GM23248 (cell line): Measurements from ENCODE around the gene ATP4A.

Experiments used
- EZH2 ChIP-seq: fragments of 200-600 bp; sonication (generic); IDR thresholded peaks from 2 replicates; pipeline ENCODE4 v1.6.1; 2018; ENCODE audit warnings: antibody characterized with exemption, mild to moderate bottlenecking; ENCODE audit not compliant: insufficient read depth, poor library complexity, severe bottlenecking
- EZH2phosphoT487 ChIP-seq: fragments of 200-600 bp; sonication (generic); IDR thresholded peaks from 2 replicates; pipeline ENCODE4 v1.6.1; 2018; ENCODE audit warnings: antibody characterized with exemption, moderate library complexity, mild to moderate bottlenecking, low read depth; ENCODE audit not compliant: insufficient read depth

DNA sequence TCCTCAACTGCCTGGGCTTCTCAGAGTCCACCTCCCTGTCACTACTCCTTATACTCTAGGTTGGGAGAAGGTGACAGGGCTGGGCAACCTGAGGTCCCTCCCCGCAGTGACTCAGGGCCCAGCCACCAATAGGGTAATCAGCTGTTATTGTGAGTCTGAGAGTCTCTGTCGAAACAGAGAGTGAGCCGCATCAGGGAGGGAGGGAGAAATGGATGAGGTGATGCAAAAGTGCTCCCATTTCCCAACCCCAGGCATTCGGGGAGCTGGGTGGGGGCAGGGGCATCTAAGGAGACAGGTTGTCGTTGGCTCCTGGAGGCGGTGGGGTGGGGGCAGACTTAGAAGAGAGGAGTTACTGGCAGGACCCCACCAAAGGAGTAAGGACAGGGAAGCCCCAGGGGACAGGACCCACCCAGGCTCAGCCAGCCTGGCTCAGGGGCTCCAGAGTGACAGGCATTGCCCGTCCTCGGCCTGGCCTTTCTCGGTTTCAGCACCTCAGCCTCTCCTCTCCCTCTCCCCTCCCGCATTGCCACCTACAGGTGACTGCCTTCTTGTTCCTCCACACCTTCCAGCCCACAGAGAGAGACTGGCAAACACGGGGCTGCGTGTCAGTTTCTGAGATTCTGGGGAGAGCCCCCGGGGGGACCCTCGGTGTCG is 49.7 kb downstream of the ATP4A start, which contains the start of gene DMKN:
- no peak for TF ChIP-seq EZH2
- no peak for TF ChIP-seq EZH2phosphoT487
